HEK293 (cell line): ENCODE measurements around the gene CUL1.

Experiments used
- CTCF ChIA-PET: fragments of 350-600 bp; formaldehyde crosslinking; extraction: SDS; loops from one replicate; lab custom pipeline; 2021; ENCODE audit warnings: antibody characterized with exemption; lab: Yijun Ruan, JAX
- POLR2A ChIA-PET: fragments of 300-600 bp; formaldehyde crosslinking; extraction: SDS; loops from one replicate; lab custom pipeline; 2020; ENCODE audit warnings: antibody characterized with exemption, inconsistent platforms; lab: Yijun Ruan, JAX
- H3K27ac ChIP-seq: fragments of 200-500 bp; sonication (Bioruptor generic); 2 replicates; pipeline ENCODE4 v1.5.1; 2014; ENCODE audit warnings: low read depth, low read length, control low read depth, inconsistent platforms; ENCODE audit errors: extremely low read depth
- H3K36me3 ChIP-seq, 2 experiments: fragments of 200-500 bp in 1 of 2; sonication (Bioruptor generic) in 1 of 2; 1 replicate in 1 of 2; 2 replicates in 1 of 2; pipeline ENCODE4 v1.5.1; 2014 to 2017; ENCODE audit warnings: inconsistent platforms in 2 of 2, low read length in 2 of 2; ENCODE audit not compliant: control insufficient read depth in 2 of 2, insufficient read depth in 1 of 2
- H3K4me1 ChIP-seq: fragments of 200-500 bp; sonication (Bioruptor generic); 2 replicates; pipeline ENCODE4 v1.5.1; 2014; ENCODE audit warnings: mild to moderate bottlenecking, low read length, inconsistent platforms; ENCODE audit not compliant: control insufficient read depth, insufficient read depth
- H3K4me3 ChIP-seq: 2 replicates; pipeline ENCODE4 v1.5.1; 2011; ENCODE audit warnings: low read depth, mild to moderate bottlenecking, control low read depth, low read length, moderate library complexity
- H3K9me3 ChIP-seq: fragments of 200-500 bp; sonication (Bioruptor generic); 2 replicates; pipeline ENCODE4 v1.5.1; 2014; ENCODE audit warnings: low read depth, low read length, inconsistent platforms; ENCODE audit not compliant: control insufficient read depth, insufficient read depth
- HOXC10 ChIP-seq: sonication (generic); formaldehyde crosslinking; IDR thresholded peaks from 2 replicates; pipeline ENCODE4 v1.8.1; 2023; ENCODE audit warnings: mild to moderate bottlenecking, missing genetic modification reagents
- KLF16 ChIP-seq: fragments of 450-650 bp; formaldehyde crosslinking; IDR thresholded peaks from 2 replicates; pipeline ENCODE4 v1.5.1; 2017; ENCODE audit warnings: missing biosample characterization, missing genetic modification characterization
- KLF9 ChIP-seq: fragments of 450-650 bp; formaldehyde crosslinking; IDR thresholded peaks from 2 replicates; pipeline ENCODE4 v1.5.1; 2016; ENCODE audit warnings: missing biosample characterization, missing genetic modification characterization, low read depth
- SETDB1 ChIP-seq: IDR thresholded peaks from one replicate; pipeline ENCODE4 v1.6.1; 2017; ENCODE audit warnings: mild to moderate bottlenecking, low read length, moderate library complexity, mixed read lengths; ENCODE audit not compliant: insufficient read length
- YY1 ChIP-seq: fragments of 450-650 bp; formaldehyde crosslinking; IDR thresholded peaks from 2 replicates; pipeline ENCODE4 v1.5.1; 2018; ENCODE audit warnings: missing biosample characterization, missing genetic modification characterization
- ZBTB44 ChIP-seq: fragments of 450-650 bp; IDR thresholded peaks from 2 replicates; pipeline ENCODE4 v1.5.1; 2018; ENCODE audit warnings: missing biosample characterization, mild to moderate bottlenecking, missing genetic modification characterization
- ZEB2 ChIP-seq: fragments of 450-650 bp; formaldehyde crosslinking; IDR thresholded peaks from 2 replicates; pipeline ENCODE4 v1.5.1; 2016; ENCODE audit warnings: missing biosample characterization, missing genetic modification characterization
- ZFP37 ChIP-seq: fragments of 450-650 bp; formaldehyde crosslinking; IDR thresholded peaks from 2 replicates; pipeline ENCODE4 v1.5.1; 2016; ENCODE audit warnings: missing biosample characterization, missing genetic modification characterization
- ZNF114 ChIP-seq: fragments of 450-650 bp; formaldehyde crosslinking; IDR thresholded peaks from 2 replicates; pipeline ENCODE4 v1.5.0; 2017; ENCODE audit warnings: missing biosample characterization, missing genetic modification characterization
- ZNF138 ChIP-seq: fragments of 450-650 bp; formaldehyde crosslinking; IDR thresholded peaks from 2 replicates; pipeline ENCODE4 v1.5.1; 2016; ENCODE audit warnings: missing biosample characterization, missing genetic modification characterization, borderline replicate concordance
- ZNF155 ChIP-seq: fragments of 450-650 bp; formaldehyde crosslinking; IDR thresholded peaks from 2 replicates; pipeline ENCODE4 v1.5.1; 2016; ENCODE audit warnings: missing biosample characterization, missing genetic modification characterization
- ZNF2 ChIP-seq: fragments of 450-650 bp; formaldehyde crosslinking; IDR thresholded peaks from 2 replicates; pipeline ENCODE4 v1.5.1; 2016; ENCODE audit warnings: missing biosample characterization, missing genetic modification characterization
- ZNF223 ChIP-seq: fragments of 450-650 bp; formaldehyde crosslinking; IDR thresholded peaks from 2 replicates; pipeline ENCODE4 v1.5.1; 2016; ENCODE audit warnings: missing biosample characterization, missing genetic modification characterization
- ZNF248 ChIP-seq: fragments of 450-650 bp; formaldehyde crosslinking; IDR thresholded peaks from 2 replicates; pipeline ENCODE4 v1.5.1; 2017; ENCODE audit warnings: missing biosample characterization, missing genetic modification characterization
- ZNF391 ChIP-seq: fragments of 450-650 bp; formaldehyde crosslinking; IDR thresholded peaks from 2 replicates; pipeline ENCODE4 v1.5.1; 2016; ENCODE audit warnings: low read depth, missing biosample characterization, missing genetic modification characterization, borderline replicate concordance
- ZNF394 ChIP-seq: fragments of 450-650 bp; formaldehyde crosslinking; IDR thresholded peaks from 2 replicates; pipeline ENCODE4 v1.5.1; 2016; ENCODE audit warnings: missing biosample characterization, missing genetic modification characterization, mild to moderate bottlenecking, moderate library complexity, borderline replicate concordance
- ZNF529 ChIP-seq: fragments of 450-650 bp; formaldehyde crosslinking; IDR thresholded peaks from 2 replicates; pipeline ENCODE4 v1.5.1; 2017; ENCODE audit warnings: missing genetic modification characterization, missing biosample characterization; ENCODE audit not compliant: insufficient replicate concordance
- ZNF544 ChIP-seq: fragments of 450-650 bp; formaldehyde crosslinking; IDR thresholded peaks from 2 replicates; pipeline ENCODE4 v1.5.0; 2017; ENCODE audit warnings: missing biosample characterization, missing genetic modification characterization
- ZNF558 ChIP-seq: fragments of 450-650 bp; formaldehyde crosslinking; IDR thresholded peaks from 2 replicates; pipeline ENCODE4 v1.5.1; 2016; ENCODE audit warnings: missing biosample characterization, missing genetic modification characterization
- ZNF600 ChIP-seq: fragments of 450-650 bp; formaldehyde crosslinking; IDR thresholded peaks from 2 replicates; pipeline ENCODE4 v1.5.1; 2016; ENCODE audit warnings: missing biosample characterization, missing genetic modification characterization
- ZNF621 ChIP-seq: fragments of 450-650 bp; formaldehyde crosslinking; IDR thresholded peaks from 2 replicates; pipeline ENCODE4 v1.5.1; 2017; ENCODE audit warnings: missing biosample characterization, missing genetic modification characterization
- ZNF623 ChIP-seq: fragments of 450-650 bp; formaldehyde crosslinking; IDR thresholded peaks from 2 replicates; pipeline ENCODE4 v1.5.1; 2016; ENCODE audit warnings: missing biosample characterization, missing genetic modification characterization
- ZNF626 ChIP-seq: fragments of 450-650 bp; sonication (Bioruptor Pico); formaldehyde crosslinking; IDR thresholded peaks from 2 replicates; pipeline ENCODE4 v1.5.1; 2018; ENCODE audit warnings: missing biosample characterization, missing genetic modification characterization, inconsistent platforms
- ZNF660 ChIP-seq: fragments of 450-650 bp; IDR thresholded peaks from 2 replicates; pipeline ENCODE4 v1.5.1; 2018; ENCODE audit warnings: missing biosample characterization, mild to moderate bottlenecking, missing genetic modification characterization
- ZNF76 ChIP-seq: fragments of 450-650 bp; formaldehyde crosslinking; IDR thresholded peaks from 2 replicates; pipeline ENCODE4; 2016; ENCODE audit warnings: low read depth, missing biosample characterization, missing genetic modification characterization, borderline replicate concordance
- ZNF776 ChIP-seq: fragments of 450-650 bp; formaldehyde crosslinking; IDR thresholded peaks from 2 replicates; pipeline ENCODE4 v1.5.0; 2017; ENCODE audit warnings: missing biosample characterization, missing genetic modification characterization, borderline replicate concordance
- TF ChIP-seq, protein P1 (sequence below): IDR thresholded peaks from 2 replicates; pipeline ENCODE4 v1.6.1; 2011; ENCODE audit warnings: mild to moderate bottlenecking, low read depth, low read length, borderline replicate concordance
- TF ChIP-seq, protein P2 (sequence below): fragments of 450-650 bp; formaldehyde crosslinking; IDR thresholded peaks from 2 replicates; pipeline ENCODE4 v1.5.1; 2017; ENCODE audit warnings: missing biosample characterization, mild to moderate bottlenecking, missing genetic modification characterization, moderate library complexity
- TF ChIP-seq, protein P3 (sequence below): fragments of 450-650 bp; formaldehyde crosslinking; IDR thresholded peaks from 2 replicates; pipeline ENCODE4 v1.5.1; 2016; ENCODE audit warnings: missing biosample characterization, missing genetic modification characterization

The CUL1 gene

GRCh38 chr7:148674689-148675088 lies 24.0 kb upstream of the CUL1 start (continued):
- no peak for TF ChIP-seq ZNF394 (tag by site-specific recombination)
- no peak for TF ChIP-seq ZNF660 (tag by site-specific recombination)
- TF ChIP-seq, all 188 proteins: peak for 0

GRCh38 chr7:148676291-148676690 lies 22.4 kb upstream of the CUL1 start:
- no peaks in the 10 kb centered on the region for H3K4me1 ChIP-seq
- TF ChIP-seq ZNF2 (tag by site-specific recombination) = no peak
- no peak for TF ChIP-seq KLF9 (tag by site-specific recombination)
- no peak for TF ChIP-seq HOXC10
- TF ChIP-seq ZNF529 (tag by site-specific recombination) = no peak
- TF ChIP-seq ZNF155 (tag by site-specific recombination) = no peak
- TF ChIP-seq, protein P1, sequence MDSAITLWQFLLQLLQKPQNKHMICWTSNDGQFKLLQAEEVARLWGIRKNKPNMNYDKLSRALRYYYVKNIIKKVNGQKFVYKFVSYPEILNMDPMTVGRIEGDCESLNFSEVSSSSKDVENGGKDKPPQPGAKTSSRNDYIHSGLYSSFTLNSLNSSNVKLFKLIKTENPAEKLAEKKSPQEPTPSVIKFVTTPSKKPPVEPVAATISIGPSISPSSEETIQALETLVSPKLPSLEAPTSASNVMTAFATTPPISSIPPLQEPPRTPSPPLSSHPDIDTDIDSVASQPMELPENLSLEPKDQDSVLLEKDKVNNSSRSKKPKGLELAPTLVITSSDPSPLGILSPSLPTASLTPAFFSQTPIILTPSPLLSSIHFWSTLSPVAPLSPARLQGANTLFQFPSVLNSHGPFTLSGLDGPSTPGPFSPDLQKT = no peak
- no peak for TF ChIP-seq ZNF391 (tag by site-specific recombination)
- no peak for TF ChIP-seq ZNF626 (tag by site-specific recombination)
- TF ChIP-seq, protein P2, sequence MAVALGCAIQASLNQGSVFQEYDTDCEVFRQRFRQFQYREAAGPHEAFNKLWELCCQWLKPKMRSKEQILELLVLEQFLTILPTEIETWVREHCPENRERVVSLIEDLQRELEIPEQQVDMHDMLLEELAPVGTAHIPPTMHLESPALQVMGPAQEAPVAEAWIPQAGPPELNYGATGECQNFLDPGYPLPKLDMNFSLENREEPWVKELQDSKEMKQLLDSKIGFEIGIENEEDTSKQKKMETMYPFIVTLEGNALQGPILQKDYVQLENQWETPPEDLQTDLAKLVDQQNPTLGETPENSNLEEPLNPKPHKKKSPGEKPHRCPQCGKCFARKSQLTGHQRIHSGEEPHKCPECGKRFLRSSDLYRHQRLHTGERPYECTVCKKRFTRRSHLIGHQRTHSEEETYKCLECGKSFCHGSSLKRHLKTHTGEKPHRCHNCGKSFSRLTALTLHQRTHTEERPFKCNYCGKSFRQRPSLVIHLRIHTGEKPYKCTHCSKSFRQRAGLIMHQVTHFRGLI (tag by site-specific recombination) = no peak
- no peak for TF ChIP-seq ZEB2 (tag by site-specific recombination)
- no peak for TF ChIP-seq ZNF223
- TF ChIP-seq ZBTB44 (tag by site-specific recombination) = no peak
- no peak for TF ChIP-seq ZNF621
- no peak for TF ChIP-seq ZNF248 (tag by site-specific recombination)
- TF ChIP-seq ZNF544 = no peak
- TF ChIP-seq ZNF623 (tag by site-specific recombination) = no peak
- TF ChIP-seq ZNF76 (tag by site-specific recombination) = no peak
- no peak for TF ChIP-seq ZNF114 (tag by site-specific recombination)
- TF ChIP-seq ZNF600 = no peak
- no peak overlapping the region for H3K4me3 ChIP-seq
- ChIA-PET CTCF (no interaction called here), POLR2A (no interaction called here)
- no peak overlapping the region for H3K27ac ChIP-seq
- H3K36me3 ChIP-seq = no peaks in the 10 kb centered on the region
- H3K9me3 ChIP-seq = no peaks in the 10 kb centered on the region

DNA sequence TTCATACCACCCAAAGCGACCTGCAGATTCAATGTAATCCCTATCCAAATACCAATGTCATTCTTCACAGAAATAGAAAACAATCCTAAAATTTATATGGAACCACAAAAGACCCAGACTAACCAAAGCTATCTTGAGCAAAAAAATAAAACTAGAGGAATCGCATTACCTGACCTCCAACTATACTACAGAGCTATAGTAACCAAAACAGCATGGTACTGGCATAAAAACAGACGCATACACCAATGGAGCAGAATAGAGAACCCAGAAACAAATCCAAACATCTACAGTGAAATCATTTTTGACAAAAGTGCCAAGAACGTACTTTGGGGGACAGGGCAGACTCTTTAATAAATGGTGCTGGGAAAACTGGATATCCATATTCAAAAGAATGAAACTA lies 16.9 kb upstream of the CUL1 start:
- Histone ChIP-seq H3K4me1 (no peaks in the 10 kb centered on the region), H3K36me3 (no peaks in the 10 kb centered on the region), H3K9me3 (no peaks in the 10 kb centered on the region), H3K4me3 (no peak overlapping the region), H3K27ac (no peak overlapping the region)
- ChIA-PET CTCF (interaction anchor here (0.7 to 1.2 kb wide), 2 partner anchors 84 to 107 kb away, joined by 3 read pairs; no protein-coding TSS in a partner anchor), POLR2A (no interaction called here)
- TF ChIP-seq ZNF248 (tag by site-specific recombination) = no peak
- TF ChIP-seq ZFP37 (tag by site-specific recombination) = no peak
- TF ChIP-seq, protein P3, sequence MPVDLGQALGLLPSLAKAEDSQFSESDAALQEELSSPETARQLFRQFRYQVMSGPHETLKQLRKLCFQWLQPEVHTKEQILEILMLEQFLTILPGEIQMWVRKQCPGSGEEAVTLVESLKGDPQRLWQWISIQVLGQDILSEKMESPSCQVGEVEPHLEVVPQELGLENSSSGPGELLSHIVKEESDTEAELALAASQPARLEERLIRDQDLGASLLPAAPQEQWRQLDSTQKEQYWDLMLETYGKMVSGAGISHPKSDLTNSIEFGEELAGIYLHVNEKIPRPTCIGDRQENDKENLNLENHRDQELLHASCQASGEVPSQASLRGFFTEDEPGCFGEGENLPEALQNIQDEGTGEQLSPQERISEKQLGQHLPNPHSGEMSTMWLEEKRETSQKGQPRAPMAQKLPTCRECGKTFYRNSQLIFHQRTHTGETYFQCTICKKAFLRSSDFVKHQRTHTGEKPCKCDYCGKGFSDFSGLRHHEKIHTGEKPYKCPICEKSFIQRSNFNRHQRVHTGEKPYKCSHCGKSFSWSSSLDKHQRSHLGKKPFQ = no peak
- no peak for TF ChIP-seq ZNF138 (tag by site-specific recombination)
- no peak for TF ChIP-seq ZNF626 (tag by site-specific recombination)
- no peak for TF ChIP-seq ZNF558 (tag by site-specific recombination)
- TF ChIP-seq ZNF776 = no peak
- TF ChIP-seq YY1 (tag by site-specific recombination) = no peak
- peak; percentile 46 for TF ChIP-seq SETDB1
- TF ChIP-seq KLF16 = no peak
- no peak for TF ChIP-seq ZBTB44 (tag by site-specific recombination)
